Activated CD8-positive, alpha-beta T cell treated with anti-CD3 and anti-CD28 coated beads, Interleukin-2, amount 10 ng/mL, durations not matched to agents 7 days and 5 days (primary cell): ENCODE data around the gene FBXL16. TPM values are rescaled to one million over a fixed set of nuclear protein-coding genes. Genes with fewer than 3 reads are reported as not detected.
"Not testable (repeated sequence)": the region's sequence is repeated elsewhere in the genome, so short reads cannot be mapped to it uniquely, and the experiment has no call there.

ENCODE experiments used
- ATAC-seq: fragments of 150-1000 bp; cut with Tn5 transposase; one replicate; pipeline ENCODE4 v1.10.0; 2021; ENCODE audit warnings: moderate library complexity
- CTCF ChIA-PET: fragments of 350-600 bp; sonication (Branson Sonifier 250); formaldehyde crosslinking; loops from one replicate; lab custom pipeline; 2021; ENCODE audit warnings: antibody characterized with exemption; lab: Charles Lee
- POLR2A ChIA-PET: fragments of 350-600 bp; sonication (Branson Sonifier 250); formaldehyde crosslinking; loops from one replicate; lab custom pipeline; 2021; ENCODE audit warnings: antibody characterized with exemption; lab: Charles Lee
- DNase-seq: peaks from one replicate; pipeline ENCODE4 v3.0.0-alpha.2; 2020
- H3K27ac Mint-ChIP-seq: one replicate; pipeline ENCODE4 v1.8.0; 2021; ENCODE audit warnings: mild to moderate bottlenecking, mixed read lengths
- H3K27me3 Mint-ChIP-seq: one replicate; pipeline ENCODE4 v1.8.0; 2021; ENCODE audit warnings: low read depth, mixed read lengths
- H3K36me3 Mint-ChIP-seq: one replicate; pipeline ENCODE4 v1.8.0; 2021; ENCODE audit warnings: low read depth, mixed read lengths
- H3K4me1 Mint-ChIP-seq: one replicate; pipeline ENCODE4 v1.8.0; 2021; ENCODE audit warnings: low read depth, mixed read lengths
- H3K4me3 Mint-ChIP-seq: one replicate; pipeline ENCODE4 v1.8.0; 2021; ENCODE audit warnings: mild to moderate bottlenecking, mixed read lengths
- H3K9me3 Mint-ChIP-seq: one replicate; pipeline ENCODE4 v1.8.0; 2022; ENCODE audit warnings: mixed read lengths; ENCODE audit not compliant: insufficient read depth
- total RNA-seq, 2 experiments: library from RNA; stranded (reverse); gene quantifications; one replicate each; pipeline ENCODE4 v1.2.3, GENCODE V29; 2021

FBXL16 gene, protein sequence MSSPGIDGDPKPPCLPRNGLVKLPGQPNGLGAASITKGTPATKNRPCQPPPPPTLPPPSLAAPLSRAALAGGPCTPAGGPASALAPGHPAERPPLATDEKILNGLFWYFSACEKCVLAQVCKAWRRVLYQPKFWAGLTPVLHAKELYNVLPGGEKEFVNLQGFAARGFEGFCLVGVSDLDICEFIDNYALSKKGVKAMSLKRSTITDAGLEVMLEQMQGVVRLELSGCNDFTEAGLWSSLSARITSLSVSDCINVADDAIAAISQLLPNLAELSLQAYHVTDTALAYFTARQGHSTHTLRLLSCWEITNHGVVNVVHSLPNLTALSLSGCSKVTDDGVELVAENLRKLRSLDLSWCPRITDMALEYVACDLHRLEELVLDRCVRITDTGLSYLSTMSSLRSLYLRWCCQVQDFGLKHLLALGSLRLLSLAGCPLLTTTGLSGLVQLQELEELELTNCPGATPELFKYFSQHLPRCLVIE
- 1 to 10 TPM; 5.9 to 7.3 TPM for total RNA-seq

DNA sequence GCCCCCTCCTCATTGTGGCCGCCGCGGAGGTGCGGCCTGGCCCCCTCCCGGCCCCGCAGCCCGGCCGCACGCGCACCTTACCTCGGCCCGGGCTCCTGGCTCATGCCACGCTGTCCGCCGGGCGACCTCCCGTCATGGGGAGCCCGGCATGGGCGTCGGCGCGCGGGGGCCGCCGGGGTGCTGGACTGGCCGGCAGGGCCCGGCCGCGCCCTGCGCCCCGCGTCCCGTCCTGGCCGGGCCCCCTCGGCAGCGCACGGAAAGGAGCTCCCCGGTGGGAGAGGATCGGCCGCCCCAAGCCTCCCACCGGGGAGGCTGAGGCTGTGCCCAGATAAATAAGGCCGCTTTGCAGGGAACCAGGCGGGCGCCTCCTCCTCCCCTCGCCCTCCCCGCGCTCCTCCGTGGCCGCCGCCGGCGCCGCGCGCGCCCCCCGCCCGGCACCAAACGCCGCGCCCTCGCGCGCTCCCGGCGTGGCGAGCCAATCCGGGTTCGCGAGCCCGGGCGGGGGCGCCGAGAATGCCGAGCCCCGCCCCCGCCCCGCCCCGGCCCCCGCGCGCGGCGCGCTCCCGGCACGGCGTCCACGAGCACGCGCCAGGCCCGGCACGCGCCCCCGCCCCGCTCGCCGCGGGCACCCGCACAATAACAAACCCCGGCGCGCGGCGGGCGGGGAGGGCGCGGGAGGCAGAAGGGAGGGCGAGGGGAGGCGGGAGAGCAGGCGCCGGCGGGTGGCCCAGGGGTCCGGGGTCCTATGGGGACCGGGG is at the start of gene FBXL16:
Gene FBXL16 (minus strand): TSS at position 371 of the 758 bp plus-strand sequence. CDS start 8,396 bp downstream, outside the sequence.
- ChIA-PET CTCF (no interaction called here), POLR2A (interaction anchor here (1.1 kb wide), 1 partner anchor 15 kb away, joined by 3 read pairs; no protein-coding TSS in a partner anchor)
- Mint-ChIP-seq H3K4me1 (no peaks in the 10 kb centered on the region), H3K27me3 (peaks cover 51% of the 10 kb centered on the region), H3K27ac (no peak within 1 kb of the TSS), H3K36me3 (no peaks in the 10 kb centered on the region), H3K4me3 (no peak within 1 kb of the TSS), H3K9me3 (no peaks in the 10 kb centered on the region)
- ATAC-seq (no peak), DNase-seq (no peak)

DNA sequence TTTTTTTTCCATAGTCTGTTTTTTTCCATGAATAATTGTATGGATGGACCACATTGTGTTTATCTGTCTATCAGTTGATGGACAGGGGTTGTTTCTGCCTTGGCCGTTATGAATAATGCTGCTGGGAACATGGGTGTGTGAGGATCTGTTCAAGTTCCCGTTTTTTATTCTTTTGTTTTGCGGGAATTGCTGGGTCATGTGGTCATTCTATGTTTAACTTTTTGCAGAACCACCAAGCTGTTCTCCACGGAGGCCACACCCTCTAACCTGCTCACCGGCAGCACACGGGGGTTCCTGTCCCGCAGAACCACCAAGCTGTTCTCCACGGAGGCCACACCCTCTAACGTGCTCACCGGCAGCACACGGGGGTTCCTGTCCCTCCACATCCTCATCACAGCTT is 49.1 kb upstream of the FBXL16 start:
- CTCF ChIA-PET, result no interaction called here
- Mint-ChIP-seq H3K27me3 (peaks cover 6% of the 10 kb centered on the region), H3K27ac (no peak overlapping the region), H3K9me3 (no peaks in the 10 kb centered on the region), H3K36me3 (no peaks in the 10 kb centered on the region), H3K4me1 (peaks cover 7% of the 10 kb centered on the region), H3K4me3 (no peak overlapping the region)
- POLR2A ChIA-PET, result no interaction called here
- no peak for ATAC-seq
- DNase-seq, result no peak

DNA sequence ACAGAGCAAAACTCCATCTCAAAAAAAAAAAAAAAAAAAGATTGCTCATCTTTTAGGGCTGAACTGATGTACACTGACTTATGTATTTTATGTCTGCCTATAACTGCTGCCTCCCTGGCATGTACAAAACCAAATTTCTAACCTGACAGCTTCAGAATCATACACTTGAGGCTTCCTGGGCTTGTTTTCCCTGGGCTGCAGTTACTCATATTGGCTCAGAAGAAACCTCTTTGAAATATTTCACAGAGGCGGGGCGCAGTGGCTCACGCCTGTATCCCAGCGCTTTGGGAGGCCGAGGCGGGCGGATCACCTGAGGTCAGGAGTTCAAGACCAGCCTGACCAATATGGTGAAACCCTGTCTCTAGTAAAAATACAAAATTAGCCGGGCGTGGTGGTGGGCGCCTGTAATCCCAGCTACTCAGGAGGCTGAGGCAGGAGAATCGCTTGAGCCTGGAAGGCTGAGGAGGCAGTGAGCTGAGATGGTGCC is 48.6 kb upstream of the FBXL16 start:
- ATAC-seq, H3K9me3 Mint-ChIP-seq, H3K27me3 Mint-ChIP-seq, H3K4me1 Mint-ChIP-seq, H3K36me3 Mint-ChIP-seq, POLR2A ChIA-PET, H3K27ac Mint-ChIP-seq, H3K4me3 Mint-ChIP-seq, DNase-seq, CTCF ChIA-PET: not testable (repeated sequence)

DNA sequence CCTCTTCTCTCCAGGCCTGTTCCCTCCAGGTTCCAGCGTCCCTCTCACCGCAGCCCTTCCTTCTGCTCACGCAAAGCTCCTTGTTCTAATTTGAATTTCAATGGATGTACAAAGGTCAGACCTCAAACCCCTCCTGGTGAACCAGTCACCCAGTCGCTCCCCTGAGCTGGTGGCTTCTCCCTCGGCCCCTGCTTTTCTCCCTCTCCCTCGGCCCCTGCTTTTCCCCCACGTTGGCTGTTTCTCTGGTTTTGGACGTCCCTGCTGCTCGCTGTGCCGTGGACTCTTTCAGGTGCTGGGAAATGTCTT is 46.4 kb upstream of the FBXL16 start:
- POLR2A ChIA-PET, result no interaction called here
- Mint-ChIP-seq H3K4me1 (peaks cover 2% of the 10 kb centered on the region), H3K9me3 (no peaks in the 10 kb centered on the region), H3K36me3 (no peaks in the 10 kb centered on the region), H3K27ac (no peak overlapping the region), H3K27me3 (peaks cover 2% of the 10 kb centered on the region), H3K4me3 (no peak overlapping the region)
- no peak for ATAC-seq
- DNase-seq, result no peak
- CTCF ChIA-PET, result interaction anchor here (3.0 kb wide), 1 partner anchor 11 kb away, joined by 15 read pairs; the partner anchor contains the start of gene CIAO3

DNA sequence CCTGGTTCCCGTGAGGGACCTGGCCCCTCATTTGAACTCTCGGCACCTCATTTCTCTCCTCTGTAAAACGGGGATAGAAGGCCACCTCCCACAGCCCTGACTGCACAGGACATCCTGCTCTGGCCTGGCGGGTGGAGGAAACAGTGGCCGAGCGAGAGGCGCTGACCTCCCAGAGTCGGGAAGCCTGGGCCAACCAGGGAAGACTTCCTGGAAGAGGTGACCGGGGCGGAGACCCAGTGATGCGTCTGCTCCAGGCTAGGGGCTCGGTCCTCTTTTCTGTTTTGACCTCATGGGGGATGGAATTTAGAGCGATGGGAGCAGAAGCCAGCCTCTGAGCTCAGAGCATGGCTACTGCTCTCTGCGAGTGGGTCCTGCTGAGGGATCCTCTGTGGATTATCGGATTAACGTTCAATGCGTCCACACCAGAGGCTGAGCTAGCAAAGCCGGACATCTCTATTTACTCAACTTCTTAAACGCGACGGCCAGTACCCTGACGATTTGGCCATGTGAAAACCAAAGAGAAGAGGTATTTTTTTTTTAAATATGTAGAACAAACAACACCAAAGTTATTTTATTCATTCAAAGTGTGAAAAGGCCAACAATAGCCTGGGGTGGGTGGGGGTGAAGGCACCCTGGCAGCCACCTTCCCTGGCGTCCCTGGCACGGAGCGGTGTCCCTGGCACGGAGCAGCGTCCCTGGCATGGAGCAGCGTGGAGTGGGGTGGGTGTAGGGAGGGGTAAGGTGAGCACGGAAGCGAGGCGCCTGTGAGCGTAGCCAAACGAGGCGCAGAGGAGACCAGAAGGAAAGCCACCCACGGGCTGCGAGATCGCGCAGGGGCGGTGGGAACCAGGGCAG is 45.8 kb upstream of the FBXL16 start:
- no peak overlapping the region for H3K27ac Mint-ChIP-seq

DNA sequence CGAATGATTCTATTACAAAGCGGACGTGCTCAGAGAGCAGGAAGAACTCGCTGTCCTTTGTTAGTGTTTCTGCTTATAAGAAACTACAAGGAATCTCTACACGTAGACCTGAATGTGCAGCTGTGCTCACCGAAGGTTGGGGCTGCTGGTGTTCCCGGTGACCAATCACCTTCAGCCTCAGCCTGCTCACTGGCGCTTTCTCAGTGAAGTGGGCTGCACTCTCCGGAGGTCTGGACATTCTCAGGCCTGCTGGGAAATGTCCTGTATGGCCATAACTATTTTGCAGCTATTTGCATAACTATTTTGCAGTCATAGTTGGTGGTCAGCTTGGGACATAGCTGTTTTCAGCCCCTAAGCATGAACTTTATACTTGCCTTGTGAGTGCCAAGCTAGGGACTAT is 44.9 kb upstream of the FBXL16 start:
- ChIA-PET CTCF (interaction anchor here (3.0 kb wide), 1 partner anchor 9 kb away, joined by 15 read pairs; the partner anchor contains the start of gene CIAO3), POLR2A (no interaction called here)

More for the DNA sequence above, 45.8 kb upstream of the FBXL16 start:
- ChIA-PET POLR2A (no interaction called here), CTCF (interaction anchor here (3.0 kb wide), 1 partner anchor 10 kb away, joined by 15 read pairs; the partner anchor contains the start of gene CIAO3)
- DNase-seq (no peak), ATAC-seq (no peak)
- Mint-ChIP-seq H3K4me3 (no peak overlapping the region), H3K27me3 (peaks cover 2% of the 10 kb centered on the region), H3K36me3 (no peaks in the 10 kb centered on the region), H3K9me3 (no peaks in the 10 kb centered on the region), H3K4me1 (peaks cover 2% of the 10 kb centered on the region)

DNA sequence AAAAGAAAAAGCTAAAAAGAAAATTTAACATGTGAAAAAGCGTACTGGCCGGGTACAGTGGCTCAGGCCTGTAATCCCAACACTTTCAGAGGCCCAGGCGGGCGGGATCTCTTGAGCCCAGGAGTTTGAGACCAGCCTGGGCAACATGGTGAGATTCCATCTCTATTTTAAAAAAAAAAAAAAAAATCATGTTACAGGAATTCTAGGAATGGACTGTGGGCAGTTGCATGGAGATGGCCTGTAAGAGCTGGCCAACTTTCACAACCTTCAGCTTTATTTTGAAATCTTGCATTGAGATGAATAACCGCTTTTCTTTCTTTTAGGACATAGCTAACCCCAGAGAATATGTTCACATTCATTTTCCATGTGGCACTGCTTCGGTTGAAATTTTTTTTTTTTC is 43.4 kb upstream of the FBXL16 start:
- Mint-ChIP-seq H3K27ac (no peak overlapping the region), H3K4me1 (no peaks in the 10 kb centered on the region), H3K36me3 (no peaks in the 10 kb centered on the region), H3K4me3 (no peak overlapping the region), H3K9me3 (no peaks in the 10 kb centered on the region), H3K27me3 (peaks cover 2% of the 10 kb centered on the region)
- POLR2A ChIA-PET, result interaction anchor here (0.6 kb wide), 1 partner anchor 33 kb away, joined by 3 read pairs; no protein-coding TSS in a partner anchor
- no peak for ATAC-seq
- no peak for DNase-seq
- CTCF ChIA-PET, result interaction anchor here (1.5 kb wide), 1 partner anchor 34 kb away, joined by 3 read pairs; the partner anchor contains the start of gene METRN

More for the DNA sequence above, 44.9 kb upstream of the FBXL16 start:
- H3K27ac Mint-ChIP-seq, result no peak overlapping the region
- DNase-seq, result no peak
- H3K36me3 Mint-ChIP-seq, result no peaks in the 10 kb centered on the region
- peaks cover 2% of the 10 kb centered on the region for H3K4me1 Mint-ChIP-seq
- no peak overlapping the region for H3K4me3 Mint-ChIP-seq
- ATAC-seq, result no peak
- H3K27me3 Mint-ChIP-seq, result peaks cover 2% of the 10 kb centered on the region
- no peaks in the 10 kb centered on the region for H3K9me3 Mint-ChIP-seq

DNA sequence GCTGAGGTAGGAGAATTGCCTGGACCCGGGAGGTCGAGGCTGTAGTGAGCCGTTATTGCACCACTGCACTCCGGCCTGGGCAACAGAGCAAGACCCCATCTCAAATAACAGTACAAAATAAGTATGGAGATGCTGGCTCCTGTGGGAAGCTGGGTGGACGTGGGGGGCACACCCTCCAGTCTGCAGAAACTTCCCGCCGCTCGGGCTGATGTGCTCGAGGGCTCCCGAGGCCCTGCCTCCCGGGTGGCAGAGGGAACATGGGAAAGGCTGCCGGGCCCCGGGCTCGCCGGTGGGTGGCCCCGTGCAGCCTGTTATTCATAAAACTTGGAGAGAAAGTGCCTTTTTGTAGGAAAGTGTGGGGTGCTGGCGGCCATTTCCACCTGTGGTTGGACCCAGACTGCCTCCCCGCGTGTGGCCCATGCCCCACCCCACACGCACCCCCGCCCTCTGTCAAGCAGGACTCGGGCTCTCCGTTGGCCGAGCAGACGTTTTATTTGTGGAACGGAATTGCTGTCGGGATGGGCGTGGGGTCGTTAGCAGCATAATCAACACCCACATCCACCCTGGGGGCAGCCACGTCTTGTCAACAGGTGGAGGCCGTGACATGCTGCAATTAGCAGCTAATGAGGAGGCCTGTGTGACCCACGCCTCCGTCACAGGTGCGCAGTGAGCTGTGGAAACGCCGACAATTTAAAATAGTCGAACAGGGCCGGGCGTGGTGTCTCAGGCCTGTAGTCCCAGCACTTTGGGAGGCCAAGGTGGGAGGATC is 42.6 kb upstream of the FBXL16 start:
- POLR2A ChIA-PET, result no interaction called here
- CTCF ChIA-PET, result interaction anchor here (1.5 kb wide), 1 partner anchor 33 kb away, joined by 3 read pairs; the partner anchor contains the start of gene METRN
- Mint-ChIP-seq H3K9me3 (no peaks in the 10 kb centered on the region), H3K27me3 (peaks cover 2% of the 10 kb centered on the region), H3K27ac (no peak overlapping the region), H3K4me1 (no peaks in the 10 kb centered on the region), H3K36me3 (no peaks in the 10 kb centered on the region), H3K4me3 (no peak overlapping the region)
- DNase-seq (no peak), ATAC-seq (no peak)

DNA sequence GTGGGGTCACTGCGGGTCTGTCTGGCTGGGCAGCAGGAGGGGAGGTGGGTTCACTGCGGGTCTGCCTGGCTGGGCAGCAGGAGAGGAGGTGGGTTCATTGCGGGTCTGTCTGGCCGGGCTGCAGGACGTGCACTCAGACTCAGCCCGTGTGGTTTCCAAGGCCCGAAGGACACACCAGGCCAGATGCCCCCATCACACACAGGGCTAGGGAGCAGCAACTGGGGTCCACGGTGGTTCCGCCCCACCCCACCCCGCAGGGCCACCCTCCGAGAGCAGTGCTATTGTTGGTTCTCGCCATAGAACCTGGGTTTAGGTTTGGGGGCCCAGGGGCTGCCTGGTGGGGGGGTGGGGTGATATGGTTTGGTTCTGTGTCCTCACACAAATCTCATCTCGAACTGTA is 41.0 kb upstream of the FBXL16 start:
- no peak overlapping the region for H3K4me3 Mint-ChIP-seq
- H3K36me3 Mint-ChIP-seq, result no peaks in the 10 kb centered on the region
- ChIA-PET CTCF (no interaction called here), POLR2A (no interaction called here)
- H3K27me3 Mint-ChIP-seq, result no peaks in the 10 kb centered on the region
- no peak overlapping the region for H3K27ac Mint-ChIP-seq
- H3K4me1 Mint-ChIP-seq, result peaks cover 3% of the 10 kb centered on the region
- ATAC-seq, result no peak
- DNase-seq, result no peak
- no peaks in the 10 kb centered on the region for H3K9me3 Mint-ChIP-seq

DNA sequence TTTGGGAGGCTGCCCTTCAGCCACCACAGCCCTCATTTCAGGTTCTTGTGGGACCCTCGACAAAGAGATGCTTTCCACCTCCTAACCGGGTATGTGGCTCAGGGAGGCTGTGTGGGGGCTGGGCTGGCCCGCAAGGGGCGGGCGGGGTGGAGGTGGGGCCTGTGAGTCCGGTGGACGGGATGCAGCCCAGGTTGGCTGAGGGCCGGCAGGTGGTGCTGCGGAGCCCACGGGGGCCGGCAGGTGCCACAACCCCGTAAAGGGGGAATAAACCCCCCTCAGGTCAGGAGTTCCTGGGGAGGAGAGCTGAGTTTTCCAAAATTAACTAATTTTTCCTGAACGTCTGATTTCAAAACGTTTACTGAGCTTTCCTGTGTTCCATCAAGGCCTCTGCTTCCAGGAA is 40.1 kb upstream of the FBXL16 start:
- peaks cover 3% of the 10 kb centered on the region for H3K4me1 Mint-ChIP-seq
- no peaks in the 10 kb centered on the region for H3K36me3 Mint-ChIP-seq
- CTCF ChIA-PET, result interaction anchor here (1.3 to 1.8 kb wide), 2 partner anchors 30 to 39 kb away, joined by 3 to 6 read pairs; partner anchors contain the start of gene METRN
- H3K9me3 Mint-ChIP-seq, result no peaks in the 10 kb centered on the region
- POLR2A ChIA-PET, result no interaction called here
- no peaks in the 10 kb centered on the region for H3K27me3 Mint-ChIP-seq
- H3K27ac Mint-ChIP-seq, result no peak overlapping the region
- DNase-seq, result no peak
- H3K4me3 Mint-ChIP-seq, result no peak overlapping the region
- ATAC-seq, result no peak
